RWPE2 (cell line): Measurements from ENCODE around the gene DIP2B.

Source experiments
- ATAC-seq: fragments of 200-7000 bp; cut with Tn5 transposase; 3 replicates; pipeline ENCODE4 v1.9.1; 2021; ENCODE audit warnings: low read depth
- DNase-seq: peaks from one replicate; pipeline ENCODE4 v3.0.0-alpha.2; 2020; ENCODE audit warnings: low spot score
- H3K27ac ChIP-seq: fragments of 450-650 bp; 2 replicates; pipeline ENCODE4 v1.5.1; 2017; ENCODE audit warnings: mild to moderate bottlenecking; ENCODE audit not compliant: poor library complexity, severe bottlenecking
- H3K27me3 ChIP-seq: fragments of 250-450 bp; sonication (Bioruptor Pico); 2 replicates; pipeline ENCODE4 v1.5.1; 2021; ENCODE audit warnings: mild to moderate bottlenecking, moderate library complexity; ENCODE audit not compliant: insufficient read depth, poor library complexity, severe bottlenecking
- H3K36me3 ChIP-seq: fragments of 250-450 bp; sonication (Bioruptor Pico); 2 replicates; pipeline ENCODE4 v1.5.1; 2020; ENCODE audit warnings: low read depth, mild to moderate bottlenecking, moderate library complexity
- H3K4me1 ChIP-seq: fragments of 250-450 bp; sonication (Bioruptor Pico); 2 replicates; pipeline ENCODE4 v1.5.1; 2021; ENCODE audit warnings: mild to moderate bottlenecking, moderate library complexity; ENCODE audit not compliant: insufficient read depth, poor library complexity, severe bottlenecking
- H3K4me3 ChIP-seq: fragments of 250-450 bp; sonication (Bioruptor Pico); 2 replicates; pipeline ENCODE4 v1.5.1; 2021; ENCODE audit warnings: mild to moderate bottlenecking, moderate library complexity; ENCODE audit not compliant: severe bottlenecking
- H3K9me3 ChIP-seq: fragments of 250-450 bp; sonication (Bioruptor Pico); 2 replicates; pipeline ENCODE4 v1.5.1; 2021; ENCODE audit warnings: mild to moderate bottlenecking, moderate library complexity; ENCODE audit not compliant: severe bottlenecking
- CTCF ChIP-seq: fragments of 450-650 bp; IDR thresholded peaks from one replicate; pipeline ENCODE4 v1.5.1; 2017; ENCODE audit warnings: mild to moderate bottlenecking, moderate library complexity; ENCODE audit not compliant: poor library complexity, severe bottlenecking

Gene DIP2B

GRCh38 chr12:50665170-50665569, 160.4 kb downstream of the DIP2B start:
- Histone ChIP-seq H3K4me3 (no peak overlapping the region), H3K27me3 (no peaks in the 10 kb centered on the region), H3K27ac (no peak overlapping the region), H3K4me1 (no peaks in the 10 kb centered on the region), H3K9me3 (no peaks in the 10 kb centered on the region), H3K36me3 (peaks cover 11% of the 10 kb centered on the region; the same call in 1 of the 2 replicates)
- no peak for TF ChIP-seq CTCF
- no peak for DNase-seq
- ATAC-seq = no peak

GRCh38 chr12:50665609-50666008, 160.8 kb downstream of the DIP2B start:
- no peak for TF ChIP-seq CTCF
- no peak for DNase-seq
- no peaks in the 10 kb centered on the region for H3K27me3 ChIP-seq
- H3K27ac ChIP-seq = no peak overlapping the region
- no peaks in the 10 kb centered on the region for H3K9me3 ChIP-seq
- no peak for ATAC-seq
- H3K4me1 ChIP-seq = no peaks in the 10 kb centered on the region
- H3K4me3 ChIP-seq = no peak overlapping the region
- H3K36me3 ChIP-seq = peaks cover 7% of the 10 kb centered on the region; the same call in 1 of the 2 replicates

GRCh38 chr12:50666023-50666422, 161.2 kb downstream of the DIP2B start:
- DNase-seq (no peak), ATAC-seq (no peak)
- Histone ChIP-seq H3K27me3 (no peaks in the 10 kb centered on the region), H3K36me3 (0 out of 2 replicates have a peak, but pooled peaks cover 4% of the 10 kb centered on the region), H3K27ac (no peak overlapping the region), H3K4me3 (no peak overlapping the region), H3K4me1 (no peaks in the 10 kb centered on the region), H3K9me3 (no peaks in the 10 kb centered on the region)
- TF ChIP-seq CTCF = no peak

- no peak overlapping the region for H3K27ac ChIP-seq
Observed at GRCh38 chr12:50672158-50672557, 167.4 kb downstream of the DIP2B start.

More at GRCh38 chr12:50672158-50672557, 167.4 kb downstream of the DIP2B start:
- Histone ChIP-seq H3K4me1 (no peaks in the 10 kb centered on the region), H3K9me3 (no peaks in the 10 kb centered on the region), H3K27me3 (no peaks in the 10 kb centered on the region), H3K4me3 (no peak overlapping the region), H3K36me3 (peaks cover 47% of the 10 kb centered on the region)
- TF ChIP-seq CTCF = no peak
- DNase-seq (no peak), ATAC-seq (no peak)
